GM20431 (cell line): ENCODE measurements around the gene TPM4.
"Not testable (repeated sequence)": the region's sequence is repeated elsewhere in the genome, so short reads cannot be mapped to it uniquely, and the experiment has no call there.

Experiments
- in situ Hi-C: fragments of 300-500 bp; cut with MseI, MboI; formaldehyde crosslinking; loops from one replicate; pipeline ENCODE4 v1.15.0; 2020; ENCODE audit warnings: low sequenced_read_pairs; ENCODE audit not compliant: unreplicated experiment

TPM4 gene

GRCh38 chr19:16091546-16092475, 15.5 kb downstream of the TPM4 start:
- in situ Hi-C loops, result no loop called here

- in situ Hi-C loops, result no loop called here
Observed at GRCh38 chr19:16094360-16095070, 18.2 kb downstream of the TPM4 start.

GRCh38 chr19:16095071-16095571, 18.8 kb downstream of the TPM4 start:
- in situ Hi-C loops, result no loop called here

GRCh38 chr19:16096280-16096855, 20.1 kb downstream of the TPM4 start:
- in situ Hi-C loops, result no loop called here

- in situ Hi-C loops, result no loop called here
Observed at GRCh38 chr19:16098416-16098768, 22.1 kb downstream of the TPM4 start.

- in situ Hi-C loops, result no loop called here
Observed at GRCh38 chr19:16098821-16099220, 22.5 kb downstream of the TPM4 start.

GRCh38 chr19:16099314-16099965, 23.1 kb downstream of the TPM4 start:
- in situ Hi-C loops, result not testable (repeated sequence)

- in situ Hi-C loops, result no loop called here
Observed at GRCh38 chr19:16100524-16100923, 24.2 kb downstream of the TPM4 start.

GRCh38 chr19:16104722-16105121, 28.4 kb downstream of the TPM4 start:
- in situ Hi-C loops, result no loop called here

- in situ Hi-C loops, result no loop called here
Observed at GRCh38 chr19:16106121-16106520, 29.8 kb downstream of the TPM4 start.

GRCh38 chr19:16111160-16111908, 35.0 kb downstream of the TPM4 start, which contains the start of gene RAB8A:
Gene RAB8A (plus strand): TSS chr19:16111889. CDS start chr19:16111902, 13 bp downstream.
- in situ Hi-C loops, result no loop called here

GRCh38 chr19:16111909-16112752, 35.8 kb downstream of the TPM4 start:
- in situ Hi-C loops, result no loop called here

GRCh38 chr19:16112778-16113177, 36.5 kb downstream of the TPM4 start:
- in situ Hi-C loops, result no loop called here

GRCh38 chr19:16113727-16114126, 37.4 kb downstream of the TPM4 start:
- in situ Hi-C loops, result no loop called here

GRCh38 chr19:16115301-16116039, 39.2 kb downstream of the TPM4 start:
- in situ Hi-C loops, result no loop called here

GRCh38 chr19:16116067-16116466, 39.8 kb downstream of the TPM4 start:
- in situ Hi-C loops, result no loop called here

GRCh38 chr19:16117594-16118033, 41.3 kb downstream of the TPM4 start:
- in situ Hi-C loops, result no loop called here

- in situ Hi-C loops, result no loop called here
Observed at GRCh38 chr19:16118489-16119033, 42.3 kb downstream of the TPM4 start.
